NT2/D1 (cell line): Measurements from ENCODE around the gene P2RX3.

Experiments
- SUZ12 ChIP-seq: IDR thresholded peaks from 2 replicates; pipeline ENCODE4 v1.6.1; 2011; ENCODE audit not compliant: insufficient read length, insufficient read depth; ENCODE audit errors: extremely low read depth
- YY1 ChIP-seq: IDR thresholded peaks from 2 replicates; pipeline ENCODE4 v1.6.1; 2011; ENCODE audit not compliant: insufficient read length, insufficient read depth

DNA sequence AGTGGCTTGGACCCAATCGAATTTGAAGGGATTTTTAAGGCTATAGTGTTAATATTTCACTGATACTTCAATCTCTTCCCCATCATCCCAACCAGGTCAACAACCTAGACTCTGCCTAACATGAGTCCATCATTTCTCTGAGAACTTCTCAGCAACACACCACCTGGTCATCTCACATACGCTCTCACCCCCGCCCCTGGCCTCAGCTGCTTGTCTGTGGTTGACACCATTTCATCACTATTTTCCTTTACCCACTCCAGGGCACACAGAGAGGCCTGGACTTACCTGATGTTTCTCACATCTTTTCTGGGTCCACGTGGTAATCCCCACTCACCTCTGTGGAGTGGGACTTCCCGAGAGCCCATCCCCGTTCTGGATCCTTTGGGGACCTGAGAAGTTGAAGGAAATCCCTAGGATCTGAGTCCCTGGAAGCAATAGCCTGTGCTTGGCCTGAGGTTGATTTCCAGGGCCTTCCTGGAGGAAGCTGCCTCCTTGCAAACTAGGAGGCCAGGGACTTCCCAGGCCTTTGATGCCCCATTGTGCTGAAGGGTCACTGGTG, 3.2 kb downstream of the P2RX3 start:
- TF ChIP-seq YY1 (no peak), SUZ12 (no peak)
